Caco-2 (cell line): ENCODE measurements around the gene TEK. TPM values are rescaled to one million over a fixed set of nuclear protein-coding genes. Genes with fewer than 3 reads are reported as not detected.

Experiments
- BruUV-seq: library from RNA; stranded (reverse); fragments of 400-500 nt; replicated peaks from 2 replicates; lab custom pipeline; 2021; lab: Mats Ljungman, UMichigan
- CTCF ChIA-PET: fragments of 300-600 bp; sonication (Branson Sonifier 250); formaldehyde crosslinking; loops from one replicate; lab custom pipeline; 2022; ENCODE audit warnings: antibody characterized with exemption; lab: Charles Lee
- POLR2A ChIA-PET: fragments of 300-600 bp; sonication (Branson Sonifier 250); formaldehyde crosslinking; loops from one replicate; lab custom pipeline; 2022; ENCODE audit warnings: antibody characterized with exemption; lab: Charles Lee
- DNase-seq, 2 experiments: peaks; one replicate each; pipeline versions ENCODE4 v3.0.0 to v3.0.0-alpha.2; 2020 to 2022
- H3K27me3 ChIP-seq: replicated peaks from 2 replicates; pipeline ENCODE4 v1.6.0; 2011; ENCODE audit warnings: low read length; ENCODE audit not compliant: control insufficient read depth, insufficient read depth
- H3K36me3 ChIP-seq: 2 replicates; pipeline ENCODE4 v1.5.1; 2011; ENCODE audit warnings: low read length; ENCODE audit not compliant: control insufficient read depth, insufficient read depth
- H3K4me1 ChIP-seq: fragments of 250-450 bp; sonication (Bioruptor Pico); 2 replicates; pipeline ENCODE4 v1.5.1; 2020; ENCODE audit warnings: mild to moderate bottlenecking
- H3K4me3 ChIP-seq: 2 replicates; pipeline ENCODE4 v1.5.1; 2011; ENCODE audit warnings: low read depth, mild to moderate bottlenecking, control low read depth, low read length
- H3K9me3 ChIP-seq: fragments of 250-450 bp; sonication (Bioruptor Pico); 2 replicates; pipeline ENCODE4 v1.5.1; 2020; ENCODE audit warnings: mild to moderate bottlenecking, moderate library complexity
- H3K27ac Mint-ChIP-seq: one replicate; pipeline ENCODE4 v1.8.0; 2022; ENCODE audit warnings: mixed read lengths; ENCODE audit not compliant: unreplicated experiment
- H3K27me3 Mint-ChIP-seq: one replicate; pipeline ENCODE4 v1.8.0; 2022; ENCODE audit warnings: mixed read lengths; ENCODE audit not compliant: insufficient read depth, unreplicated experiment
- H3K36me3 Mint-ChIP-seq: one replicate; pipeline ENCODE4 v1.8.0; 2022; ENCODE audit warnings: mild to moderate bottlenecking, mixed read lengths; ENCODE audit not compliant: insufficient read depth, unreplicated experiment
- H3K4me1 Mint-ChIP-seq: one replicate; pipeline ENCODE4 v1.8.0; 2022; ENCODE audit warnings: low read depth, mixed read lengths; ENCODE audit not compliant: unreplicated experiment
- H3K4me3 Mint-ChIP-seq: one replicate; pipeline ENCODE4 v1.8.0; 2022; ENCODE audit warnings: mild to moderate bottlenecking, moderate library complexity, mixed read lengths; ENCODE audit not compliant: unreplicated experiment
- H3K9me3 Mint-ChIP-seq: one replicate; pipeline ENCODE4 v1.8.0; 2022; ENCODE audit warnings: mixed read lengths; ENCODE audit not compliant: unreplicated experiment
- intact Hi-C: fragments of 100-400 bp; cut with micrococcal nuclease; formaldehyde crosslinking; loops from one replicate; pipeline ENCODE4 v1.10.0; 2022; ENCODE audit not compliant: unreplicated experiment
- total RNA-seq: library from RNA; stranded (reverse); gene quantifications from 2 replicates; pipeline ENCODE4 v1.2.3, GENCODE V29; 2022
- TF ChIP-seq, protein P1 (sequence below), 2 experiments: fragments of 200-600 bp in 1 of 2; IDR thresholded peaks; 1 replicate in 1 of 2; 2 replicates in 1 of 2; pipeline versions ENCODE4 v1.5.1 to v1.8.0; 2011 to 2022; ENCODE audit warnings: antibody characterized with exemption in 1 of 2, control low read depth in 1 of 2, inconsistent platforms in 1 of 2, low read depth in 1 of 2, low read length in 1 of 2, mild to moderate bottlenecking in 1 of 2, moderate library complexity in 1 of 2; ENCODE audit not compliant: insufficient read depth in 1 of 2, severe bottlenecking in 1 of 2, unreplicated experiment in 1 of 2

Gene TEK
- total RNA-seq, 1 experiment from 2014 or later = not detected

DNA sequence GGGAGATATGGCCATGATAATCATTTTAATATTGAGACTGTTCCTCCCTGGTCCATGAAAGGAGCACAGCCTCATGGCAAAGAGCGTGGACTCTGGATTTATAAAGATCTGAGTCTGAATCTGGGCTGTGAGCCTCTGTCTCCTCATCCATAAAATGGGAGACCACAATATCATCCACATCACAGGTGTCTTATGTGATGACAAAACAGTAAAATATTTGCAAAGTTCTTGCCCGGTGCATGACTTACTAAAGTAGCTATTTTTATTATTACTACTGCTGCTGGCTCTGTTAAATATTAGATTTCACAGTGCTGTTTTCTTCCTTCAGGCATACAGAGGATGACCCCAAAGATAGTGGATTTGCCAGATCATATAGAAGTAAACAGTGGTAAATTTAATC, 74.1 kb downstream of the TEK start:
- no peaks in the 10 kb centered on the region for H3K36me3 ChIP-seq
- no peaks in the 10 kb centered on the region for H3K27me3 Mint-ChIP-seq
- ChIA-PET CTCF (no interaction called here), POLR2A (no interaction called here)
- no peaks in the 10 kb centered on the region for H3K9me3 ChIP-seq
- DNase-seq = no peak
- H3K4me3 ChIP-seq = no peak overlapping the region
- intact Hi-C loops = no loop called here
- H3K27me3 ChIP-seq = no peaks in the 10 kb centered on the region
- H3K4me1 Mint-ChIP-seq = no peaks in the 10 kb centered on the region
- TF ChIP-seq, protein P1, sequence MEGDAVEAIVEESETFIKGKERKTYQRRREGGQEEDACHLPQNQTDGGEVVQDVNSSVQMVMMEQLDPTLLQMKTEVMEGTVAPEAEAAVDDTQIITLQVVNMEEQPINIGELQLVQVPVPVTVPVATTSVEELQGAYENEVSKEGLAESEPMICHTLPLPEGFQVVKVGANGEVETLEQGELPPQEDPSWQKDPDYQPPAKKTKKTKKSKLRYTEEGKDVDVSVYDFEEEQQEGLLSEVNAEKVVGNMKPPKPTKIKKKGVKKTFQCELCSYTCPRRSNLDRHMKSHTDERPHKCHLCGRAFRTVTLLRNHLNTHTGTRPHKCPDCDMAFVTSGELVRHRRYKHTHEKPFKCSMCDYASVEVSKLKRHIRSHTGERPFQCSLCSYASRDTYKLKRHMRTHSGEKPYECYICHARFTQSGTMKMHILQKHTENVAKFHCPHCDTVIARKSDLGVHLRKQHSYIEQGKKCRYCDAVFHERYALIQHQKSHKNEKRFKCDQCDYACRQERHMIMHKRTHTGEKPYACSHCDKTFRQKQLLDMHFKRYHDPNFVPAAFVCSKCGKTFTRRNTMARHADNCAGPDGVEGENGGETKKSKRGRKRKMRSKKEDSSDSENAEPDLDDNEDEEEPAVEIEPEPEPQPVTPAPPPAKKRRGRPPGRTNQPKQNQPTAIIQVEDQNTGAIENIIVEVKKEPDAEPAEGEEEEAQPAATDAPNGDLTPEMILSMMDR (IDR thresholded peaks at IDR 0.05; ENCODE audit: insufficient read depth in 1 of 2, low read depth in 1 of 2, low read length in 1 of 2, severe bottlenecking in 1 of 2, unreplicated experiment in 1 of 2) = no peak
- H3K4me1 ChIP-seq = no peaks in the 10 kb centered on the region
- no peaks in the 10 kb centered on the region for H3K9me3 Mint-ChIP-seq
- no peak overlapping the region for H3K4me3 Mint-ChIP-seq
- BruUV-seq = no TSS peak
- no peak overlapping the region for H3K27ac Mint-ChIP-seq
- H3K36me3 Mint-ChIP-seq = no peaks in the 10 kb centered on the region

DNA sequence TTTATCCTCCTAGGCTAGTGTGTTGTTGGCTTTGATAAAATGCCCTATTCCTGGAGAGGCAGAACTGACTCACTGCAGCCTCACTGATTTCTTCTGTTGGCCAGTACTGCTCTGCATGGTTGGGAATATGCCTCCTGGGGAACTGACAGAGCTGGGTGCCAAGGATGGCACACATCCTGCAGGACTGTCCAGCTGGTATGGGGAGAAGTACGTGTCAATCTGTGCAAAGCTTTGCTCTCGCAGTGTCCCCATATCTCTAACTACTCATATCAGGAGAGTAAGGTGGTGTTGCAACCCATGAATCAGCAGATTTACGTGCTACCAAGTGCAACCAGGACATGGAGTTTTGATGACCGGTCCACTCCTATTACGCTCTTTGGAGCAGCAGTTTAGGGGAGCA, 74.7 kb downstream of the TEK start:
- Mint-ChIP-seq H3K4me1 (no peaks in the 10 kb centered on the region), H3K4me3 (no peak overlapping the region), H3K36me3 (no peaks in the 10 kb centered on the region), H3K9me3 (no peaks in the 10 kb centered on the region), H3K27me3 (no peaks in the 10 kb centered on the region), H3K27ac (no peak overlapping the region)
- Histone ChIP-seq H3K9me3 (no peaks in the 10 kb centered on the region), H3K36me3 (no peaks in the 10 kb centered on the region), H3K4me1 (no peaks in the 10 kb centered on the region), H3K27me3 (no peaks in the 10 kb centered on the region), H3K4me3 (no peak overlapping the region)
- CTCF ChIA-PET = no interaction called here
- POLR2A ChIA-PET = no interaction called here
- TF ChIP-seq, protein P1 (IDR thresholded peaks at IDR 0.05; ENCODE audit: insufficient read depth in 1 of 2, low read depth in 1 of 2, low read length in 1 of 2, severe bottlenecking in 1 of 2, unreplicated experiment in 1 of 2) = no peak
- intact Hi-C loops = no loop called here
- no TSS peak for BruUV-seq
- DNase-seq = no peak

DNA sequence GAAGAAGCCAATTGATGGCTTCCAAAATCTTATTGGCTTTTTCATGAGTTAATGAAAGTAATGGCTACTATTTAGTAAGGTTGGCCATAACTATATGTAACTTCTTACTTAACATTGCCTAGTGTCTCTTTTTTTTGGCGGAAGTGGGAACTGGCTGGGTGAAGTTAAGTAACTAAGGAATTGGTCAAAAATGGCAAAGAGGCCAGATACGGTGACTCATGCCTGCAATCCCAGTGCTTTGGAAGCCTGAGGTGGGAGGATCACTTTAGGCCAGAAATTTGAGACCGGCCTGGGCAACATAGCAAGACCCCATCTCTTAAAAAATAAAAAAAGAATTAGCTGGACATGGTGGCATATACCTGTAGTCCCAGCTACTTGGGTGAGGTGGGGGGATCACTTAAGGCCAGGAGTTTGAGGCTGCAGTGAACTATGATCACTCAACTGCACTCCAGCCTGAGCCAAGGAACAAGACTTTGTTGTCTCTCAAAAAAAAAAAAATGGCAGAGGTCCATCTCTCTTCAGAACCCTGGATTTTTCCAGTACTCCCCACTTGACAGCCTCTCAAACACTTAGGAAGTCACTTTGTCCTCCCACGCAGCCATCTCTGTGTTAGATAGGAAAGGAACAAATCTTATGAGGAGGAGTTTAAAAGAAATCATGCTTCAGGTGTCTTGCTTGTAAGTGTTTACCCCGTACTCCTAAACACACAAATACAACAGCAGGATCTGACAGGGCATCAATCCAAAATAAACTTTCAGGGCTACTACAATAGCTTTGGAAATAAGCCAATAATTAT, 75.7 kb downstream of the TEK start:
- CTCF ChIA-PET = no interaction called here
- Mint-ChIP-seq H3K36me3 (no peaks in the 10 kb centered on the region), H3K4me3 (no peak overlapping the region), H3K4me1 (no peaks in the 10 kb centered on the region), H3K27ac (no peak overlapping the region), H3K9me3 (no peaks in the 10 kb centered on the region), H3K27me3 (no peaks in the 10 kb centered on the region)
- no peaks in the 10 kb centered on the region for H3K36me3 ChIP-seq
- no peaks in the 10 kb centered on the region for H3K27me3 ChIP-seq
- TF ChIP-seq, protein P1 (IDR thresholded peaks at IDR 0.05; ENCODE audit: insufficient read depth in 1 of 2, low read depth in 1 of 2, low read length in 1 of 2, severe bottlenecking in 1 of 2, unreplicated experiment in 1 of 2) = no peak
- no peak overlapping the region for H3K4me3 ChIP-seq
- H3K9me3 ChIP-seq = no peaks in the 10 kb centered on the region
- DNase-seq = no peak
- H3K4me1 ChIP-seq = no peaks in the 10 kb centered on the region
- intact Hi-C loops = no loop called here
- POLR2A ChIA-PET = no interaction called here
- no TSS peak for BruUV-seq
